PC-3 (cell line): ENCODE measurements around the gene ST8SIA2. TPM values are rescaled to one million over a fixed set of nuclear protein-coding genes. Genes with fewer than 3 reads are reported as not detected.

Source experiments
- ATAC-seq: fragments of 200-7000 bp; cut with Tn5 transposase; 2 replicates; pipeline ENCODE4 v1.9.1; 2020; ENCODE audit warnings: mild to moderate bottlenecking, moderate library complexity
- BruUV-seq: library from RNA; stranded (reverse); fragments of 400-500 nt; replicated peaks from 2 replicates; lab custom pipeline; 2021; lab: Mats Ljungman, UMichigan
- CTCF ChIA-PET: fragments of 300-600 bp; sonication (Branson Sonifier 250); formaldehyde crosslinking; loops from one replicate; lab custom pipeline; 2022; ENCODE audit warnings: antibody characterized with exemption; lab: Charles Lee
- POLR2A ChIA-PET: fragments of 300-600 bp; sonication (Branson Sonifier 250); formaldehyde crosslinking; loops from one replicate; lab custom pipeline; 2022; ENCODE audit warnings: antibody characterized with exemption; ENCODE audit not compliant: unreplicated experiment; lab: Charles Lee
- DNase-seq: peaks from one replicate; pipeline ENCODE4 v3.0.0-alpha.2; 2015
- H2AFZ ChIP-seq: fragments of 300-600 bp; sonication (generic); 2 replicates; pipeline ENCODE4 v1.6.0; 2016; ENCODE audit warnings: antibody characterized with exemption, low read length
- H3F3A ChIP-seq: fragments of 300-600 bp; sonication (generic); one replicate; pipeline ENCODE4 v1.6.0; 2017; ENCODE audit warnings: antibody characterized with exemption, low read length, control low read depth, mild to moderate bottlenecking; ENCODE audit not compliant: unreplicated experiment
- H3K27ac ChIP-seq: fragments of 300-600 bp; sonication (generic); 2 replicates; pipeline ENCODE4 v1.5.1; 2016; ENCODE audit warnings: mild to moderate bottlenecking, low read length
- H3K27me3 ChIP-seq: fragments of 300-600 bp; sonication (generic); 2 replicates; pipeline ENCODE4 v1.6.1; 2016; ENCODE audit warnings: low read length, mixed read lengths
- H3K36me3 ChIP-seq: fragments of 300-600 bp; sonication (generic); 2 replicates; pipeline ENCODE4 v1.6.1; 2016; ENCODE audit warnings: low read depth, mixed run types, low read length, mixed read lengths
- H3K4me1 ChIP-seq: fragments of 300-600 bp; sonication (generic); 2 replicates; pipeline ENCODE4 v1.5.1; 2016; ENCODE audit warnings: low read length; ENCODE audit not compliant: insufficient read depth
- H3K4me2 ChIP-seq: fragments of 300-600 bp; sonication (generic); 2 replicates; pipeline ENCODE4 v1.6.0; 2016; ENCODE audit warnings: low read length
- H3K4me3 ChIP-seq: fragments of 300-600 bp; sonication (generic); 2 replicates; pipeline ENCODE4 v1.5.1; 2016; ENCODE audit warnings: mild to moderate bottlenecking, low read length, mixed read lengths
- H3K79me2 ChIP-seq: fragments of 300-600 bp; sonication (generic); 2 replicates; pipeline ENCODE4 v1.6.1; 2017; ENCODE audit warnings: low read length, mixed read lengths
- H3K9ac ChIP-seq: fragments of 300-600 bp; sonication (generic); 2 replicates; pipeline ENCODE4 v1.6.0; 2016; ENCODE audit warnings: mild to moderate bottlenecking, low read length
- H3K9me2 ChIP-seq: fragments of 300-600 bp; sonication (generic); replicated peaks from 2 replicates; pipeline ENCODE4 v1.6.1; 2016; ENCODE audit warnings: mixed run types, low read length, mixed read lengths
- H3K9me3 ChIP-seq: fragments of 300-600 bp; sonication (generic); 2 replicates; pipeline ENCODE4 v1.6.1; 2016; ENCODE audit warnings: low read length, mixed read lengths
- H4K20me1 ChIP-seq: fragments of 300-600 bp; sonication (generic); 2 replicates; pipeline ENCODE4 v1.6.1; 2016; ENCODE audit warnings: low read length, mixed read lengths
- EZH2 ChIP-seq: fragments of 300-600 bp; sonication (generic); IDR thresholded peaks from one replicate; pipeline ENCODE4 v1.6.1; 2017; ENCODE audit warnings: antibody characterized with exemption, mild to moderate bottlenecking, low read length; ENCODE audit not compliant: unreplicated experiment
- EZH2phosphoT487 ChIP-seq: fragments of 300-600 bp; sonication (generic); IDR thresholded peaks from 2 replicates; pipeline ENCODE4 v1.6.1; 2018; ENCODE audit warnings: mild to moderate bottlenecking, antibody characterized with exemption, low read length, borderline replicate concordance
- intact Hi-C: fragments of 100-400 bp; cut with micrococcal nuclease; formaldehyde crosslinking; loops from 2 replicates; pipeline ENCODE4 v1.9.0; 2023
- total RNA-seq: library from RNA; depleted of rRNA; stranded (reverse); fragments of >200 nt; gene quantifications from 2 replicates; pipeline ENCODE4 v1.2.3, GENCODE V29; 2014
- TF ChIP-seq, protein P1 (sequence below): fragments of 300-600 bp; sonication (generic); conservative IDR thresholded peaks from 2 replicates; pipeline ENCODE4 v1.5.1; 2017; ENCODE audit warnings: antibody characterized with exemption, low read depth, mild to moderate bottlenecking, low read length

Gene ST8SIA2
- total RNA-seq, 1 experiment from 2014 or later: not detected

DNA sequence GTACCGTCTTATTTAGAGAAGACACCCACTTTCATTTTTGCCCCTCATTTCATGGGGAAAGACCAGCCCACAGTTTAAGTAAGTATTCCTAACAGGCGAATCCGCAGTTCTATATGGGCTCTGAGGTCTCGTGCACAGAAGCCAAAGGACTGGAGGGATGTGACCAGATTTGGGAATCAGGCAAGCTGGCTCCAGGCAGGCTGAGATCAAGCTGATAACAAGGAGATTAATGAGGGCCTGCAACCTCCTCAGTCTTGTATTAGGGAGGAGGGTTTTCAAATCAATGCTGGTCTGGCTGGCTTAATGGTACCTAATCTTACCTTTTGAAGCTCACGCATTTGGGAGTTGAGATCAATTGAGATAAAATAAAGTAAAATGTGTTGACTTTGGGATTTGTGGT is 15.3 kb downstream of the ST8SIA2 start:
- ChIA-PET CTCF (no interaction called here), POLR2A (no interaction called here)
- no peaks in the 10 kb centered on the region for H3K4me1 ChIP-seq
- no peaks in the 10 kb centered on the region for H3F3A ChIP-seq
- H3K27ac ChIP-seq: no peak overlapping the region
- intact Hi-C loops: no loop called here
- no peak overlapping the region for H3K4me3 ChIP-seq
- BruUV-seq: no TSS peak
- H2AFZ ChIP-seq: no peak overlapping the region
- H3K9me2 ChIP-seq: no peaks in the 10 kb centered on the region
- no peak overlapping the region for H3K9ac ChIP-seq
- no peak for ATAC-seq
- no peak overlapping the region for H3K4me2 ChIP-seq
- no peaks in the 10 kb centered on the region for H3K36me3 ChIP-seq
- H4K20me1 ChIP-seq: no peaks in the 10 kb centered on the region
- no peaks in the 10 kb centered on the region for H3K9me3 ChIP-seq
- TF ChIP-seq EZH2: no peak
- TF ChIP-seq EZH2phosphoT487: no peak
- TF ChIP-seq, protein P1, sequence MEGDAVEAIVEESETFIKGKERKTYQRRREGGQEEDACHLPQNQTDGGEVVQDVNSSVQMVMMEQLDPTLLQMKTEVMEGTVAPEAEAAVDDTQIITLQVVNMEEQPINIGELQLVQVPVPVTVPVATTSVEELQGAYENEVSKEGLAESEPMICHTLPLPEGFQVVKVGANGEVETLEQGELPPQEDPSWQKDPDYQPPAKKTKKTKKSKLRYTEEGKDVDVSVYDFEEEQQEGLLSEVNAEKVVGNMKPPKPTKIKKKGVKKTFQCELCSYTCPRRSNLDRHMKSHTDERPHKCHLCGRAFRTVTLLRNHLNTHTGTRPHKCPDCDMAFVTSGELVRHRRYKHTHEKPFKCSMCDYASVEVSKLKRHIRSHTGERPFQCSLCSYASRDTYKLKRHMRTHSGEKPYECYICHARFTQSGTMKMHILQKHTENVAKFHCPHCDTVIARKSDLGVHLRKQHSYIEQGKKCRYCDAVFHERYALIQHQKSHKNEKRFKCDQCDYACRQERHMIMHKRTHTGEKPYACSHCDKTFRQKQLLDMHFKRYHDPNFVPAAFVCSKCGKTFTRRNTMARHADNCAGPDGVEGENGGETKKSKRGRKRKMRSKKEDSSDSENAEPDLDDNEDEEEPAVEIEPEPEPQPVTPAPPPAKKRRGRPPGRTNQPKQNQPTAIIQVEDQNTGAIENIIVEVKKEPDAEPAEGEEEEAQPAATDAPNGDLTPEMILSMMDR: no peak
- no peaks in the 10 kb centered on the region for H3K79me2 ChIP-seq
- peaks cover 63% of the 10 kb centered on the region for H3K27me3 ChIP-seq
- no peak for DNase-seq

DNA sequence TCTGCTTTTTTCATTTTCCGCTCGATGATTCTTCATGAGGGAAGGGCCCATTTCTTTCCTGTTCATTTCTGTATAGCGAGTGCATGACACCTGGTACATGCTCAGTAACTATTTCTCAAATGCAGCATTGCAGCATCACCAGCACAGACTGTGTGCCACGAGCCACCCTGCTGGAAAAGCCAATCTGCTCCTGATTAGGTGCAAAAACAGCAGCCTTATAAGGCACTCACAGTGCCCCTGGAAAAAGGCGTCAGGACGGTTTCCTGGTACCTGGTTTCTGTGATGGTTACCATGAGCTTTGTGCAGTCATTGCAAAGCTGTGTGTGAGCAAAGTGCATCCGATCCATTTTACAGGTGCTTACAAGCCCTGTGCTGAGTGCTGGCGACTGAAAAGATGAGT is 15.8 kb downstream of the ST8SIA2 start:
- intact Hi-C loops: no loop called here
- H3K79me2 ChIP-seq: no peaks in the 10 kb centered on the region
- no peak overlapping the region for H2AFZ ChIP-seq
- H3K9ac ChIP-seq: no peak overlapping the region
- POLR2A ChIA-PET: no interaction called here
- no peaks in the 10 kb centered on the region for H4K20me1 ChIP-seq
- TF ChIP-seq, protein P1: no peak
- TF ChIP-seq EZH2 (no peak), EZH2phosphoT487 (no peak)
- no peak overlapping the region for H3K4me2 ChIP-seq
- no peaks in the 10 kb centered on the region for H3K9me2 ChIP-seq
- ATAC-seq: no peak
- no peaks in the 10 kb centered on the region for H3K4me1 ChIP-seq
- DNase-seq: no peak
- H3K27me3 ChIP-seq: peaks cover 65% of the 10 kb centered on the region
- no peak overlapping the region for H3K4me3 ChIP-seq
- CTCF ChIA-PET: no interaction called here
- no peak overlapping the region for H3K27ac ChIP-seq
- no TSS peak for BruUV-seq
- no peaks in the 10 kb centered on the region for H3K36me3 ChIP-seq
- no peaks in the 10 kb centered on the region for H3K9me3 ChIP-seq
- H3F3A ChIP-seq: no peaks in the 10 kb centered on the region

DNA sequence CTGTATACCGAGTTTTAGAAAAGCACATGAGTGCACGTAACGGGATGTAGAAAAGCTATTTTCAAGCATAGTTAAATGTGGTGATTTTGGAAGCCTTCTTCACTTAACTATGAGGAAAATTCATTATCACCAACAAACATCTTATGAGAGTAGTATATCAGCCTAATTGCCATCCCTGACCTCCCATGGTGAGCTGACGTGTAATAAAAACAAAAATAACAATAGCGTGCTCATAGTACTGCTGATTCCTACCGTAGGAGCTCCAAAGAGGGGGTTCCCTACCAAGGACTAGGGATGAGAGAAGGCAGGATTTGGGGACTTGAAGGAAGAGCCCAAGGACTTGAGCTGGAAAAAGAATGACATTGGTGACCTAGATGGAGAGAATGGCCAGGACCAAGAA is 16.9 kb downstream of the ST8SIA2 start:
- DNase-seq (no peak), ATAC-seq (no peak)
- Histone ChIP-seq H3K79me2 (no peaks in the 10 kb centered on the region), H3K9me2 (no peaks in the 10 kb centered on the region), H3K4me2 (no peak overlapping the region), H3K9me3 (no peaks in the 10 kb centered on the region), H3K27ac (no peak overlapping the region), H3K9ac (no peak overlapping the region), H2AFZ (no peak overlapping the region), H3F3A (no peaks in the 10 kb centered on the region), H4K20me1 (no peaks in the 10 kb centered on the region), H3K4me3 (no peak overlapping the region), H3K27me3 (peaks cover 75% of the 10 kb centered on the region), H3K36me3 (no peaks in the 10 kb centered on the region), H3K4me1 (no peaks in the 10 kb centered on the region)
- POLR2A ChIA-PET: no interaction called here
- intact Hi-C loops: no loop called here
- BruUV-seq: no TSS peak
- TF ChIP-seq EZH2phosphoT487 (no peak), EZH2 (no peak)
- TF ChIP-seq, protein P1: no peak
- CTCF ChIA-PET: no interaction called here
